Activated T-cell treated with anti-CD3 and anti-CD28 coated beads, Interleukin-2, amount 50 U/mL, for 24 hours (primary cell): ENCODE data around the gene PPP1R1B.

ENCODE experiments used
- DNase-seq: peaks from one replicate; pipeline ENCODE4 v3.0.0-alpha.2; 2020
- H3K27ac Mint-ChIP-seq: 2 replicates; pipeline ENCODE4 v1.8.0; 2020; ENCODE audit warnings: mild to moderate bottlenecking, mixed read lengths
- H3K27me3 Mint-ChIP-seq: 2 replicates; pipeline ENCODE4 v1.8.0; 2020; ENCODE audit warnings: mixed read lengths
- H3K36me3 Mint-ChIP-seq: 2 replicates; pipeline ENCODE4 v1.8.0; 2020; ENCODE audit warnings: low read depth, mixed read lengths
- H3K4me1 Mint-ChIP-seq: 2 replicates; pipeline ENCODE4 v1.8.0; 2020; ENCODE audit warnings: low read depth, mixed read lengths
- H3K4me3 Mint-ChIP-seq: 2 replicates; pipeline ENCODE4 v1.8.0; 2020; ENCODE audit warnings: mild to moderate bottlenecking, moderate library complexity, mixed read lengths
- H3K9me3 Mint-ChIP-seq: 2 replicates; pipeline ENCODE4 v1.8.0; 2020; ENCODE audit warnings: mixed read lengths

PPP1R1B gene

GRCh38 chr17:39606434-39607056, 20.2 kb upstream of the PPP1R1B start:
- Mint-ChIP-seq H3K27ac (no peak overlapping the region), H3K9me3 (no peaks in the 10 kb centered on the region), H3K4me1 (peaks cover 23% of the 10 kb centered on the region), H3K36me3 (no peaks in the 10 kb centered on the region), H3K4me3 (no peak overlapping the region), H3K27me3 (peaks cover 83% of the 10 kb centered on the region)
- DNase-seq = no peak

- no peaks in the 10 kb centered on the region for H3K36me3 Mint-ChIP-seq
- no peaks in the 10 kb centered on the region for H3K9me3 Mint-ChIP-seq
- H3K27ac Mint-ChIP-seq = no peak overlapping the region
- H3K4me1 Mint-ChIP-seq = peaks cover 23% of the 10 kb centered on the region
- no peak for DNase-seq
- H3K27me3 Mint-ChIP-seq = peaks cover 76% of the 10 kb centered on the region
- no peak overlapping the region for H3K4me3 Mint-ChIP-seq
These were observed 19.5 kb upstream of the PPP1R1B start for GRCh38 chr17:39607057-39607850.

GRCh38 chr17:39607851-39608130, 19.0 kb upstream of the PPP1R1B start, which contains the start of gene NEUROD2:
Gene NEUROD2 (minus strand): TSS chr17:39607920. CDS start chr17:39606599, 1,321 bp downstream.
- no peak within 1 kb of the TSS for H3K4me3 Mint-ChIP-seq
- peaks cover 23% of the 10 kb centered on the region for H3K4me1 Mint-ChIP-seq
- no peak for DNase-seq
- H3K9me3 Mint-ChIP-seq = no peaks in the 10 kb centered on the region
- H3K27me3 Mint-ChIP-seq = peaks cover 72% of the 10 kb centered on the region
- H3K27ac Mint-ChIP-seq = no peak within 1 kb of the TSS
- H3K36me3 Mint-ChIP-seq = no peaks in the 10 kb centered on the region

GRCh38 chr17:39608142-39608981, 18.4 kb upstream of the PPP1R1B start:
- Mint-ChIP-seq H3K27me3 (peaks cover 71% of the 10 kb centered on the region), H3K36me3 (no peaks in the 10 kb centered on the region), H3K4me1 (peaks cover 21% of the 10 kb centered on the region), H3K9me3 (no peaks in the 10 kb centered on the region), H3K27ac (no peak overlapping the region), H3K4me3 (no peak overlapping the region)
- no peak for DNase-seq

GRCh38 chr17:39609416-39610025, 17.2 kb upstream of the PPP1R1B start:
- Mint-ChIP-seq H3K4me3 (no peak overlapping the region), H3K4me1 (peaks cover 15% of the 10 kb centered on the region), H3K27ac (no peak overlapping the region), H3K9me3 (no peaks in the 10 kb centered on the region), H3K36me3 (no peaks in the 10 kb centered on the region), H3K27me3 (peaks cover 65% of the 10 kb centered on the region)
- DNase-seq = no peak

- H3K27ac Mint-ChIP-seq = no peak overlapping the region
- peaks cover 61% of the 10 kb centered on the region for H3K27me3 Mint-ChIP-seq
- H3K4me1 Mint-ChIP-seq = peaks cover 4% of the 10 kb centered on the region
- no peak overlapping the region for H3K4me3 Mint-ChIP-seq
- no peaks in the 10 kb centered on the region for H3K36me3 Mint-ChIP-seq
- no peak for DNase-seq
- no peaks in the 10 kb centered on the region for H3K9me3 Mint-ChIP-seq
These were observed 15.2 kb upstream of the PPP1R1B start for GRCh38 chr17:39611401-39612112.

- DNase-seq = no peak
- Mint-ChIP-seq H3K27ac (no peak overlapping the region), H3K4me1 (peaks cover 3% of the 10 kb centered on the region), H3K36me3 (no peaks in the 10 kb centered on the region), H3K9me3 (no peaks in the 10 kb centered on the region), H3K4me3 (no peak overlapping the region), H3K27me3 (peaks cover 58% of the 10 kb centered on the region)
These were observed 14.4 kb upstream of the PPP1R1B start for GRCh38 chr17:39612291-39612894.

GRCh38 chr17:39612935-39613464, 13.8 kb upstream of the PPP1R1B start:
- H3K9me3 Mint-ChIP-seq = no peaks in the 10 kb centered on the region
- no peak overlapping the region for H3K4me3 Mint-ChIP-seq
- peaks cover 55% of the 10 kb centered on the region for H3K27me3 Mint-ChIP-seq
- peaks cover 4% of the 10 kb centered on the region for H3K4me1 Mint-ChIP-seq
- DNase-seq = no peak
- no peaks in the 10 kb centered on the region for H3K36me3 Mint-ChIP-seq
- H3K27ac Mint-ChIP-seq = no peak overlapping the region

- DNase-seq = no peak
- no peaks in the 10 kb centered on the region for H3K36me3 Mint-ChIP-seq
- no peak overlapping the region for H3K27ac Mint-ChIP-seq
- no peaks in the 10 kb centered on the region for H3K9me3 Mint-ChIP-seq
- peaks cover 38% of the 10 kb centered on the region for H3K27me3 Mint-ChIP-seq
- H3K4me1 Mint-ChIP-seq = peaks cover 10% of the 10 kb centered on the region
- H3K4me3 Mint-ChIP-seq = no peak overlapping the region
These were observed 12.1 kb upstream of the PPP1R1B start for GRCh38 chr17:39614545-39615157.

- no peaks in the 10 kb centered on the region for H3K9me3 Mint-ChIP-seq
- H3K27me3 Mint-ChIP-seq = peaks cover 33% of the 10 kb centered on the region
- no peak overlapping the region for H3K4me3 Mint-ChIP-seq
- DNase-seq = no peak
- H3K27ac Mint-ChIP-seq = no peak overlapping the region
- H3K4me1 Mint-ChIP-seq = peaks cover 10% of the 10 kb centered on the region
- no peaks in the 10 kb centered on the region for H3K36me3 Mint-ChIP-seq
These were observed 11.3 kb upstream of the PPP1R1B start for GRCh38 chr17:39615434-39615833.

- Mint-ChIP-seq H3K9me3 (no peaks in the 10 kb centered on the region), H3K4me3 (peak overlapping the region; percentile 63), H3K4me1 (peaks cover 14% of the 10 kb centered on the region), H3K27me3 (peaks cover 28% of the 10 kb centered on the region), H3K36me3 (no peaks in the 10 kb centered on the region), H3K27ac (peak overlapping the region; percentile 47)
- DNase-seq = no peak
These were observed 9.7 kb upstream of the PPP1R1B start for GRCh38 chr17:39617100-39617445.

- Mint-ChIP-seq H3K36me3 (no peaks in the 10 kb centered on the region), H3K9me3 (no peaks in the 10 kb centered on the region), H3K4me3 (peak overlapping the region; percentile 68), H3K4me1 (peaks cover 20% of the 10 kb centered on the region), H3K27ac (peak overlapping the region; percentile 47), H3K27me3 (peaks cover 28% of the 10 kb centered on the region)
- DNase-seq = peak; percentile 81
These were observed 9.1 kb upstream of the PPP1R1B start for GRCh38 chr17:39617446-39618245.
